Measurements from ENCODE around the gene PSORS1C2.

The PSORS1C2 gene

DNA sequence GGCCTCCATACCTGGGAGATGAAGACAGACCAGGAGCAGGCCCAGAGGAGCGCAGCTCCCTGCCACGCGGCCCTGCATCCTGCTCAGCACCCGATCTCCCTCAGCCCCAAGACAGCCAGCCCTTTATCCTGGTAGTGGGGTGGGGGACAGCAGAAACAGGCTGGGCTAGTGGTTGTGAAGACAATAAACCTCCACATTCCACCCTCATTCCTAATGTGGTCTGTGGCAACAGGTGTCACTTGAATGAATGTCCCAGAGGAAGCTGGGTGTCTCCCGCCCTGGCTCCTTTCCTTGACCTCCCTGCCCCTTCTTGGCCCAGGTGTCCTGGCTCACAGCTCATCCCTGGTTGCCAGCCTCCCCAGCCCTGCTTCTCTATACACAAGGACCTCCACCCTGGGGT lies 26.4 kb downstream of the PSORS1C2 start, which contains the start of gene C6orf15:
C6orf15 (minus strand) TSS at position 98 of the 400 bp plus-strand sequence; CDS start at position 78, 20 bp downstream.
- DNase-seq = no peak

DNA sequence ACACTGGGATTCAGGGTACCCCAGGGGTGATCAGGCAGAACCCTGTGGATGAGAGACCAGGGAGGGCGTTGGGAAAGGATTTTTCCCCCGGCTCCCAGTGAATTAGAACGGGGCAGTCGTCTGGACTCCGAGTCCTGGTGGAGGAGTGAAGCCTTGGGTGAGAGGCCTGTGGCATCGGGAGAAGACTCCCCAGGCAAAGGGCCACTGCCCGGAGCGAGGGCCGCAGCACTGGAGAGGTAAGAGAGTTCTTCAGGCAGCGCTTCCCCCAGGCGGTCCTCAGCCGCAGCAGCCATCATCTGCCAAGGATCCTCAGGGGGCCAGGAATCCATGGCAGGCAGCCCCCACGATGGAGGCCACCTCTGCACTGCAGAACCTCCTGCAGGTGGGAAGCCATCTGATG lies 27.2 kb downstream of the PSORS1C2 start:
- no peak for DNase-seq

DNA sequence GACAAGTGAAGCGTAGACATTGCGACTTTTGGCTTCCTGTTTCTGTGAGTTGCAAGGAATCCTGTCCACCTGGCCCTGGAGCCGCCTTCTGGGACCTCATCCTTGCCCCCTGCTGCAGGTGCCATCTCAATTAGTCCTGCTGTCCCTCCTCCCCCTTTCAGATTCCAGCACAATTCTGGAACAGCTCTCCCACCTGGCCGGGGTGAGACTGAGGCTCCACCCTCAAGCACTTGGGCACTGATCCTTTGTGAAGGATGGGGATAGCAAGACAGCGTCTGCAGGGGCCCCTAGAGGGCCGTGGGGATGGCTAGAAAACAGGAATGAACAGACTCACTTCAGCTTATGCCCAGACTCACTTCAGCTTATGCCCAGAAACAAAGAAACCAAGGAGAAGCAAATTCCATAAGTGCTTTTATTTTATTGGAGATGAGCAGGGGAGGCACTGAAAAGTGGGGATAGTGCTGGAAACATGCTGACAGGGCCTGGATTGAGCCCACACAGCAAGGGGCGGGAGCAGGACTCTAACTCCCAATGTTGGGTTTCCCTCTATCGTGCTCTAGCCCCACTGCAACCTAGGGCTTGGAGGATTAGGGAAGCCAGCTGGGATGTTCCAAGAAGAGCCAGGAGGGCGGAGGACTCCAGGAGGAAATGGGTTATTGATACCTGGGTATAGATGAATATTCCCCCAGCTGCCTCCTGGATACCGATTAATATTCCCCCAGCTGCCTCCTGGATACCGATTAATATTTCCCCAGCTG lies 27.9 kb downstream of the PSORS1C2 start:
- no peak for DNase-seq

DNA sequence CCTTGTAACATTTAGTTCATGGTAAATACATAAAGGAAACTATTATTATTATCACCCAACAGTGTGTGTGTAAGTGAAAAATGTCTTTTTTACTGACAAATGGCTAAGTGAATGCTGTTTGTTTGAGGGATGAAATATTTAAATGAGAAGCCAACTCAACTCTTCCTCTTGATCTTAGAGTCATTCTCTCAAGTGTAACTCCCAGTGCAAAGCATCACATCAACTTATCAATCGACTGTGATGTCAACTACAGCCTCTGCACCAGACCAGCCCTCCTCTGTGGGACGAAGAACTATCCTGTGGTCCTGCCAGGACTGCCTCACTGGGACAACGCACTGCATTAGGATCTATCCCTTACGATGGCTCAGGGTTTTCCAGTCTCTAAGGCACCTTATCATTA lies 31.8 kb downstream of the PSORS1C2 start:
- no peak for DNase-seq

DNA sequence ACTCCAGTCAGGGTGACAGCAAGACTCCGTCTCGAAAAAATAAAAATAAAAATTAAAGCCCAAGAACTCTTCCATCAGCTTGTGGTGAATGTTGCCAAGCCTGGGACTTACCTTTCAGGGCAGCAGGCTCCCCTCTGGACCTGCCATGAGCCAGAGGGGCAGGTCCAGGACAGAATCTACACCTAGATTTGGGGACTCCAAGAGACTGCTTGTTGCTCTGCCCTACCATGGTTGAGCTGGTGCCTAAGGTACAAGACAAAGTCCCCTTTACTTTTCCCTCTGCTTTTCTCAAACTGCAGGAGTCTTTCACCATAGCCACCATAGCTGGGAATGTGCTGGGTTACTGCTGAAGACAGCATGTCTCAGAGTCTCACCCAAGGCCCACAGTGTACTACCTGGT lies 35.7 kb downstream of the PSORS1C2 start:
- DNase-seq = no peak

DNA sequence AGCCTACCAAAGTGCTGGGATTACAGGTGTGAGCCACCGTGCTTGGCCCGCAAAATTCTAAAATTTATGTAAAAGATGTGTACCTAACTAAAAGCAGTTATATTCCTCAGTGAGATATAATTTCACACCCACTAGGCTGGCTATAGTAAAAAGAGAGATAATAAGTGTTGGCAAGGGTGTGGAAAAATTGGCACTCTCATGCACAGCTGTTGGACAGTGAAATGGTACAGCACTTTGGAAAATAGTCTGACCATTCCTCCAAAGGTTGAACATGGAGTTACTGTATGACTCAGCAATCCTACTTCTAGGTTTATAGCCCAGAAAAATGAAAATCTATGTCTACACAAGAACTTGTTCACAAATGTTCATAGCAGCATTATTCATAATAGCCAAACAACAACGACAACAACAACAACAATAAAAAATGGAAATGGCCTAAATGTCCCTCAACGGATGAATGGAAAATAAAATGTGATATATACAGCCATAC lies 40.4 kb downstream of the PSORS1C2 start:
- DNase-seq = no peak

DNA sequence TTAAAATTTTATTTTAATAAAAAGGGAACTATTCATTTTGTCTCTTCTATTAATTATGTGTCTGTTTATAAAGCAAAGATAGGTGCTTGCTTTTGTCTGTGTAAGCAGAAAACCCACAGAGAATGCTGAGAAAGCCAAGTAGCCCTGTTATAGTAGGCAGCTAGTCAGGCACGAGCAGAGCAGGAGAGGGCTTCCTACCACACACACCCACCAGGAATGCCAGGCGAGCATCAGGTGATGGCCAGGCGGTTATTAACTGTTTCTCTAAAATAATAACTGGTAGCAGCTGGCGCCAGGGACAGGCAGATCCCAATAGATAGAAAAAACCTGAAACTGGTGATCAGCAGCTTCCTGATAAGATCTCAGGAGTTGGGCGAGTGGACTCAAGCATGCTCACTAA lies 42.2 kb downstream of the PSORS1C2 start:
- no peak for DNase-seq

DNA sequence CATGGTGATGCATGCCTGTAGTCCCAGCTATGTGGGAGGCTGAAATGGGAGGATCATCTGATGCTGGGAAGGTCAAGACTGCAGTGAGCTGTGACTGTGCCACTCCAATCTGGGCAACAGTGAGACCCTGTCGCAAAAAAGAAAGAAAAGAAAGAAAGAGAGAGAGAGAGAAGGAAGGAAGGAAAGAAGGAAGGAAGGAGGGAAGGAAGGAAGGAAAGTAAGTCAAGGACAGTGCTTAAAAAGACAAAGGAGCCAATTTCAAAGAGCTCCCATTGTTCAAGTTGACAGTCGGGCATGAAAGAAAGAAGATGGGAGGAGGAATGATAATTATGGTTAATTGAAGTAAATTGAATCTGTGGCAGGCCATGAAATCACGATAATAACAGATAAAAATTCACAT lies 42.7 kb downstream of the PSORS1C2 start:
- DNase-seq = no peak

DNA sequence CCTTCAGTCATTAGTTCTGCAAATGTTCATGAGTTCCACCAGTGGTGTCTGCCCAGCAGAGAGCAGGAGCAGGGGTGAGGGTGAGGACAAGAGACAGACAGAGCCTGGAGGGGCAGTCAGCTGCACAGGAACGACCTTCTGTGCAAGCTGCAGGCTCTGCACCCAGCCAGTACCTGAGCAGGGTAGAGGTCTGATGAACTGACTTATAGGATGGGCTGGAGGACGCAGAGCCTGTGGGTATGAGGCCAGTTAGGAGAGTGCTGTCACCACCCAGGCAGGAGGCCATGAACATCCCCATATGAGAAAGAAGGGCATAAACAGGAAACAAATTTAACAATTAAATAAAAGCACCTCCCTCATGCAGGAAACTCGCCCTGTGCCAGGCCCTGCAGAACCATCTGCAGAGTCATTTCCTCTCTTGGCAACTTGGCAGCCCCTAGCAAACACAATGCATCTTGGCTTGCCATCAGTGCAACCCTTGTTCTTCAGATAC lies 44.4 kb downstream of the PSORS1C2 start:
- DNase-seq = no peak

DNA sequence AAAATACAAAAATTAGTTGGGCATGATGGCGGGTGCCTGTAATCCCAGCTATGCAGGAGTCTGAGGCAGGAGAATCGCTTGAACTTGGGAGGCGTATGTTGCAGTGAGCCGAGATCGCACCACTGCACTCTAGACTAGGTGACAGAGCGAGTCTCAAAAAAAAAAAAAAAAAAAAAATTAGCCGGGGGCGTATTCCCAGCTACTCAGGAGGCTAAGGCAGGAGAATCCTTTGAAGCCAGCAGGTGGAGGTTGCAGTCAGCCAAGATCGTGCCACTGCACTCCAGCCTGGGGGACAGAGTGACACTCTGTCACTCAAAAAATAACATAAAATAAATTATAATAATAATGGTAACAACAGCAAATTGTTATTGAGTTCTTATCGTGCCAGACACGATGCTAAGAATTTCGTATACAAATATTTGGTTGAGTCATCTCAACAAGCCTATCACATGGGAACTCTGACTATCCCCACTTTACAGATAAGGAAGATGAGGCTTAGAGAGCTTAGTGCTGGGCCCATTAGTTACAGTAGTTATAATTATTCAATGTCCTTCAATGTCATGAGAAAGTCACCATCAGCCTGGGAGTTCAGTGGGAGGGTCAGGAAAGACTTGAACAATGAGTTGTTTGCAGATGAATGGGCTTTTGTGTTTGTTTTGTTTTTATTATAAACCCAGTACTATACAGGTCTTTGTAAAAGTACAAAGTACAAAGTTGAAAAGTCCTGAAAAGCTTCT lies 45.9 kb downstream of the PSORS1C2 start:
- DNase-seq = no peak

DNA sequence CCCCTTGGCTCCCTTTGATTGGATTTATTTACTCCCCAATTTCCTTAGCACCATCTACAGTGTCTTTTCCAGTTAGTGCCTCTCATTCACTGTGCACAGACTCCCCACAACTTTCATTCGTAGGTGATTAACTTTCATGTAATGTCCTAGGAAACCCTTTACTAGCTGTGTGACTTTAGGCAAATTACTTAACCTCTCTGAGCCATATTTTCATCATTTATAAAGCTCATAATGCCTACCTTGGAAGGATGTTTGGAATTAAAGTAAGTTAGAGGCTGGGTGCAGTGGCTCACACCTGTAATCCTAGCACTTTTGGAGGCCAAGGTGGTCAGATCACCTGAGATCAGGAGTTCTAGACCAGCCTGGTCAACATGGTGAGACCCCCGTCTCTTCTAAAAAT lies 46.6 kb downstream of the PSORS1C2 start:
- no peak for DNase-seq

DNA sequence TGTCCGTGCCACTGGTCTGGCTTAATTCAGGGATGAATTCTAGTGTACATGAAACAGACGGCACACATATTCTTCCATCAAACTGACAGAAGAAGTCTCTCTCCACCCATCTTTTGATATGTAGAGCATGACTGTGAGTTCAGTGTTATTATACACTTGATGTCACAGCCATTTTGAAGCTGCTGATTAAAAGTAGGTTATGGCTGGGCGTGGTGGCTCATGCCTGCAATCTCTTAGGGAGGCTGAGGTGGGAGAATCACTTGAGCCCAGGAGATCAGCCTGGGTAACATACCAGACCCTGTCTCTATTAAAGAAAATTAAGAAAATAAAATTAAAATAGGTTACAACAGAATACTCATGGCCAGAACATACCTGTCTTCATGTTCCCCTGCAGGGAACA lies 47.2 kb downstream of the PSORS1C2 start:
- DNase-seq = no peak

DNA sequence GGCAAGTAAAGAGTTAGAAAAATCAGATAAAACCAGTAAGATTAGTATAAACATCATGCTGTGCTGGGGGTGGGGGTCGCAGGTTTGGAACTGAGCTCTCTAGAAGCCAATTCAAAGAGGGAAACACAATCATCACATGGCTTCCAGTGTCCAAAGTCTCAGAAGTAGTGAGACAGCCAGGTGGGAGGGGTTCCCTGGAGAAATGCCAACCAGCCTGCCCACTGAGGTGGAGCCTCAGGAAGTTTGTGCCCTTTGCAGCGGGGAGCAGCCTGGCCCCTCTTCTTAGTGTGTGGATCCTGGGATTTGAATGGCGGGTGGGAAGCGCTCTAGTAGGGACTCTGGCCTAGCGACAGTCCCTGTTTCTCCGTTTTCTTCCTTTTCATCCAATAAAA lies 47.9 kb downstream of the PSORS1C2 start:
- no peak for DNase-seq

DNA sequence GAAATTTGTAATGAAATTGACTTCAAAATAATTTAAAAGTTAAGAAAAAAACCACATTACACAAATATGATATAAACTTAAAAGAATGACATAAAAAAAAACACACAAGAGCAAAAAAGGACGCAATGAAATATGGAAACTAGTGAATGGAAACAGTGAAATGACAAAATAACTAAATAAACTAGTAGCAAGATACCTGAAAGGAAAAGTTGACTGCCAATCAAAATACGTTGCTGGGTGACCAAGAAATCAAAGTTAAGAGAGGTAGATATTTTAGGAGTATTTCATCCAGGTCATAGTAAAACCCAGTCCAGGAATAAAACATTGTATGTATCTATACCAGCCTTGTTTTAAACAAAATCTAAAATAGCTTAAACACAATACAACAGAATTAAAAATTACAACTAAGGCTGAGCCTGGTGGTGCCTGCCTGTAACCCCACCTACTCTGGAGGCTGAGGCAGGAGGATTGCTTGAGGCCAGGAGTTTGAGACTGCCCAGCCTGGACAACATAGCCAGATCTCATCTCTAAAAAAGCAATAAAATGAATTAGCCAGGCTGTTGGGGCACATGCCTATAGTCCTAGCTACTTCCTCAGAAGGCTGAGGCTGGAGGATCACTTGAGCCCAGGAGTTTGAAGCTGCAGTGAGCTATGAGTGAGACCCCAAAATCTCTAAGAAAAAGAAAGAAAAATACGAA lies 48.4 kb downstream of the PSORS1C2 start:
- DNase-seq = no peak
